ENCODE measurements around the gene E2F6.

Gene E2F6

DNA sequence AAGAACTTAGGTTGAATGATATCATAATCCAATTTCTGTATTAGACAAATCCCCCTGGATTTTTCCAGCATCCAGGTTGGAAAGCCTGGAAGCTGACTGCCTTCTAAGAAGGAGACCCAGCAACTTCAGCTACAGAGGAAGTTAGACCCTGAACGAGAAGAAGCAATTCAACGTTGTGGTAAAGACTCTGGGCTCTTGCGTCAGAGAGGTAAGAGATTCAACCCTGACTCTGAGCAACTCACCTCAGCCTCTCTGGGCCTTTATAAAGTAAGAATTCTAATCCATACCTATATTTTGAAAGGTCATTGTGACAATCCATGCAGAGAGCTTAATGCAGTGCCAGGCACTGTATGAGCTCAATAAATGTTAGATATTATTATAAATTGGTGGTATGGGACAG lies 9.7 kb downstream of the E2F6 start:
- no peak for DNase-seq

GRCh38 chr2:11454824-11455223 lies 11.1 kb downstream of the E2F6 start:
- no peak for DNase-seq

DNA sequence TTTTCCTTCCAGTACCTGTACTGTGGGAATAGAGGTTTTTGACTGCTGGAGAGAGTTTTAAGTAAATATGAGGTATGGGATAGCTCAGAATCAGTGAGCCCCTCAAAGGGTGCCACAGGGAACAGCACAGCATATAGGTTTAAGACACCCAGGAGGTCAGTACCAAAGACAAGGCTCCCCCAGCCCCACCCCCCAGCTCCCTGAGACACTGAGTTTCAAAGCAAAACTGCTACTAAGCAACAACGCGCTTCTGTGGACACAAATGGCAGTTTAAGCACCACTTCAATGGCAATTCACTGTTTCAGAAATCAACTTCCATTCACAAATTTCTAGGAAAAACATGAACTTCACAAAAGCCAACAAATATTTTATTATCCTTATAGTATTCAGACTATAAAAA lies 15.2 kb downstream of the E2F6 start:
- DNase-seq: no peak

- peak; percentile 40 for DNase-seq
Observed at GRCh38 chr2:11446733-11447248, 19.2 kb downstream of the E2F6 start.

- no peak for DNase-seq
Observed at GRCh38 chr2:11444737-11445136, 21.2 kb downstream of the E2F6 start.

GRCh38 chr2:11438555-11439080 lies 27.3 kb downstream of the E2F6 start:
- no peak for DNase-seq

- no peak for DNase-seq
Observed at GRCh38 chr2:11437602-11438001, 28.4 kb downstream of the E2F6 start.

- no peak for DNase-seq
Observed at GRCh38 chr2:11435036-11435435, 30.9 kb downstream of the E2F6 start.

- no peak for DNase-seq
Observed at GRCh38 chr2:11434443-11434842, 31.5 kb downstream of the E2F6 start.

DNA sequence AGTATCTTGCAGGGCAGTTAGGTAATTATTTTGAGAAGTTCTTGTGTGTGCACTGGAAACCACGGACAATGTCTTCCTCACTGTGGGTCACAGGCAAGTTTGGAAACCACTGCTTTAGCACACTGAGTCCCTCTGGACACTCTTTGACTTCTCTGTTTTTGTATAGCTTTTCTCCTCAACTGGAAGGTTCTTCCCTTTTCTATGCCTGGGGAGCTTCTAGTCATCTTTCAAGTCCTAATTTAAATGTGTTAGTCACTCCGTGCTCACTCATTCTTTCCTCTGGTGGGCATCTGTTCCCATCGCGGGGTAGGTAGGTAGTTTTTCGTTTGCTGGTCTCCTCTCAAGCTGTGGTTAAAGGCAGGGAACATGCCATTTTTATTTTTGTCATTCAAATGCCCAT lies 32.1 kb downstream of the E2F6 start:
- DNase-seq: no peak

DNA sequence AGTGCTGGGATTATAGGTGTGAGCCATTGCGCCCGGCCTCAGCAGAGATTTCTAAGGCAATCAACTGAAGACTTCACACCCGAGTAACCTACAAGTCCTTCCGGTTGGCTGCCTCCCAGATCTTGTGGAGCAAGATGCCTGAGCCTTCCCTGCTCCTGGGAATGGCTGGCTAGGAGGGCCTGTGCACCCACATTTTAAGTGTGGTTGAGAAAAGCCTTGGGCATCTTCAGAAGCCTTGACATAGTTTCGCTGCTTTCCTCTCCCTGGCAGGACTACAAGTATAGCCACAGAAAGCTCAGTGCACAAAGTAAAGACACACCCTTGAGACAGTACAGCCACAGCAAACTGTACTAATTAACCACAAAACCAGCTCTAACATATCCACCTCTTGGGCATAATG lies 35.2 kb downstream of the E2F6 start:
- DNase-seq: no peak

DNA sequence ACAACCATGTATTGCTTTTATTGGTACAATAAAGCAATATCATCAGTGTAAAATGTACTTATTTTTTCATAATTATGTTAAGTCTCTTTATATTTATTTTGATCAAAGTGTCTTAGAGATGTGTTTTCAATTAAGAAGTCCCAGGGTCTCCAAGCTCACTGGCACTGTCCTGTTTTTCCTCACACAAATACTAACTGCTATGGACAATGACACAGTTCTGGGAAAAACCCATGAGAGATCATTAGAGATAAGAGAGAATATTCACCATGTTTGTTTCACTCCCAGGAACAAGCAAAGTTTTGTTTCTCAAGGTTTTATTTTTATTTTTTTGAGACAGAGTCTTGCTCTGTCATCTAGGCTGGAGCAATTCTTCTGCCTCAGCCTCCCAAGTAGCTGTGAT lies 38.7 kb downstream of the E2F6 start:
- DNase-seq: no peak

GRCh38 chr2:11422901-11423435 lies 43.0 kb downstream of the E2F6 start:
- no peak for DNase-seq

DNA sequence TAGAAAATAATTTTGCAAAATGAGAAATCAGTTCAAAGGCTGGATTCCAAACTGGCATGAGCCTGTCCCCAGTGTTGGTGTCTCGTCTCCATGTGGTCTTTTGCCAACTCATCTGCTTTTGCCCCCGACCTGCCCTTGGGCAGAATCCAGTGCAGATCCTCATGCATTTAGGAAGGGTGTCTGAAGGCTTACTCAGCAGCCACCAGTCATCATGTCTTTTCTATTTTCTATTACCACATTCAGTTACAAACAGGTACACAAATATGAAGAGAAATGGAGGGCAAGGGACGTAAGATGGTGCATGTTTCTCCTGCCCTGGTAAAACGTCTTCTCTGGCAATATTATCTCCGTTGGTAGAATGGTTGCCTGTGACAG lies 43.5 kb downstream of the E2F6 start:
- no peak for DNase-seq

GRCh38 chr2:11421863-11422490 lies 44.0 kb downstream of the E2F6 start:
- no peak for DNase-seq

- no peak for DNase-seq
Observed at GRCh38 chr2:11420671-11421070, 45.3 kb downstream of the E2F6 start.

- DNase-seq: no peak
Observed at GRCh38 chr2:11420190-11420589, 45.8 kb downstream of the E2F6 start.

GRCh38 chr2:11419781-11420180 lies 46.2 kb downstream of the E2F6 start:
- no peak for DNase-seq

DNA sequence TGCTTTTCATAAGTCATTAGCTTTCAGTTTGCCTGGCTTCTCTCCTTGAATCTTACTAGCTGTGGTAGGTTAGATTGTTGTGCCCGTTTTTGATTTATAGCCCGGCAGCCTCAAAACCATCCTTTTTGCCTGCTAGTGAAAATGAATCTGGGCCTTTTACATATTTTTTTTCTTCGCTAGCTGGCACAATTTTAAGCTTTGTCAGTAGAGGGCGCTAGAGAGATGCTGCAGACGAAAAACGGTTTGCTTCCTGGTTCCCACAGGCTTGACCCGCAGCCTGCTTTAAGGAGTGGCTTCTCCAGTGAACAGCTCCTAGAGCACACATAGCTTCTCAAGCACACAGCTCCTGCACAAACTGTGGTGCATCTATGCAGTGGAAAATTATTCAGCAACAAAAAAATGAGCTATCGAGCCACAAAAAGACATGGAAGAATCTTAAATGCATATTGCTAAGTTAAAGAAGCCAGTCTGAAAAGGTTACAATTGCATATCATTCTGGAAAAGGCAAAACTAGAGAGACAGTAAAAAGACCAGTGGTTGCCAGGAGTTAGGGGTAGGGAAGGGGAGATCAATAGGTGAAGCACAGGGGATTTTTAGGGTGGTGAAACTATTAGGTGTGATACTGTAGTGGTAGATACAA lies 47.9 kb downstream of the E2F6 start:
- DNase-seq: no peak

- no peak for DNase-seq
Observed at GRCh38 chr2:11416931-11417330, 49.0 kb downstream of the E2F6 start.

GRCh38 chr2:11416186-11416585 lies 49.8 kb downstream of the E2F6 start:
- no peak for DNase-seq

GRCh38 chr2:11414372-11415124 lies 51.4 kb downstream of the E2F6 start:
- no peak for DNase-seq

- DNase-seq: no peak
Observed at GRCh38 chr2:11412449-11412810, 53.5 kb downstream of the E2F6 start.

Measured in central memory CD4-positive, alpha-beta T cell (primary cell).